Activated naive CD4-positive, alpha-beta T cell (primary cell): ENCODE data around the gene RAI1.

Source experiments
- DNase-seq, 4 experiments: peaks; one replicate each; lab custom pipeline; 2025; lab: John Stamatoyannopoulos, UW

The RAI1 gene

DNA sequence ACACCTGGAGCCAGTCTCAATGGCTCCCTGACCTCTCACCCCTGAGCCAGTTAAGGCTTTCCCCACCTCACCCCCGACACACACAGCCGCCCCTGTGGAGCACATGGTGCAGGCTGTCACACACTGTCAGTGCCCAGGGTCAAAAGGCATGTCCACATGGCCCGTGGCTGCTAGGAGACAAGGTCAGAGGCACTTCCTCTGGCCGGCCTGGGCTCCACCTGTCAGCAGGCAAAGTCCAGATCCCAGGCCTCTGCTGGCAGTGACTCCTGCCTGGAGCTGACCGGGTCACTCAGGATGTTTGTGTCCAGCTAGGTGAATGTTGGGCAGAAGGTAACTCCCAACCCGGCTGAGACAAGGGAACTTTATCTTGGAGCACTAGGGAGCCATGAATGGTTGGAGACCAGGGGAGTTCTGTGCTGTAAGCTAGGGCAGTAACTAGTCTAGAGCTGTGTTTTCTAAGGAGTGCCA lies 149.5 kb downstream of the RAI1 start:
- no peak for DNase-seq

- no peak for DNase-seq
These were observed 150.2 kb downstream of the RAI1 start for GRCh38 chr17:17831208-17832031.

GRCh38 chr17:17832032-17832363 lies 150.7 kb downstream of the RAI1 start:
- DNase-seq: no peak

GRCh38 chr17:17833658-17834357 lies 152.6 kb downstream of the RAI1 start:
- DNase-seq: no peak

- DNase-seq: no peak
These were observed 153.7 kb downstream of the RAI1 start for GRCh38 chr17:17834974-17835373.

DNA sequence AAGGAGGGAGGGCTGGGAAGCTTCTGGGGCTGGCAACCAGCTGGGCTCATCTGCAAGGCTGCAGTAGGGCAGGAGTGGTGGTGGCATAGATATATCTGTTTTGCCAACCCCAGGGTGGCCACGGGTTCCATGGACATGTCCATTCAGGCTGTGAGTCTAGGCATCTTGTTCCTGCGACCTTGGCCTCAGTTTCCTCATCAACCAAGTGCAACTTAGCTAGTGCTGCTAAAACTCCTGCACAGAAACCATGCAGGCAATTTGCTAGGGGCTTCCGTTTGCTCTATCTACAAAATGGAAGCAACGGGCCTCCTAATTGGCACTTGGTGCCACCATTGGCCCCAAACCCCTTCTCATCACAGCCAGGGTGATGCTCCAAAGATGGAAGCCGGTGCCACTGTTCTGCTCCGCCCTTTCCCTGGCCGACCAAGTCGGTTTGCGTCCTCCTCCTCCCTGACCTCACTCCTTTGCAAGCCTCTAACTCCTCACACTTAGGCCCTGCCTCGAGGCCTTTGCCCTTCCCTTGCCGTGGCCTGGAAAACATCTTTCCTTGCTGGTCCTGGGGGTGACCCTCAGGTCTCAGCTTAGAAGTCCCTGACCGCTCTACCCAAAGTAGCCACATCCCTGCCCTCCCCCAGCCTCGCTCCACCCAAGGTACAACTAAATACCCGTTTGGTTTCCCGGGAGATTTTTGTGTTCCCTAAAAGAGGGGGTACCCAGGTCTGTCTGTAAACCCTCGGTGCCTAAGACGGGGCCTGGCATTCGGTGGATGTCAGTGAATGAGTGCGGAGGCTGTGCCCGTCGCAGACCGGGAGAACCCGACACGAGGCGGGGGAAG lies 154.4 kb downstream of the RAI1 start:
- DNase-seq: no peak

DNA sequence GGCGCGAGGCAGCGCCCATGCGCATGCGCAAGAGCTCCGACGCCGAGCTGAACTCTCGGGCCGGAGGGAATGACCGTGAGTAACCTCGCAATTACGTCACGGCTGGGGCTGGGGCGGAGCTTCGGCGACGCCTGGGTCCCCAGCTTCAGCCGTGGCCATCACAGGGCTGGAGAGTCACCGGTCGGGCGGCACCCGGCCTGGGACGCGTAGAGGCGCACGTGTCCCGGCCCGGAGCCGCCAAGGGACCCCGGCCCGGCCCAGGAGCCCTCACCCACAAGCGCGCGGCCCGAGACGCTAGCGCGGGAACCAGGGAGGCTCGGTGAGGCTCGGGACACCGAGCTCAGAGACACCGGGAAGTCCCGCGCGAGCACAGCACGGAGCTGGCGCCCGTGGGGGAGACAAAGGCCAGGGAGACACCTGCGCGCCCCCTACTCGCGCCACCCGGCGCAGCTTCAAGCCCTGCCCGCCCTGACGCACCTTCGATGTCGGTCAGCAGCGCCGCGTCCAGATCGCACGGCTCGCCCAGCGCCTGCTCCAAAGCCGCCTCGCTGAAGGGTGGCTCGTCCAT lies 155.1 kb downstream of the RAI1 start:
- peak; percentile 84 to 95 (median 90) for DNase-seq

GRCh38 chr17:17836818-17837379 lies 155.6 kb downstream of the RAI1 start, which contains the start of gene SREBF1:
TSS of gene SREBF1 (minus strand) at chr17:17836986. CDS start at chr17:17836817, 169 bp downstream.
- DNase-seq: peak in 2 of 4 experiments; percentile 23 to 49

- DNase-seq: no peak
These were observed 156.1 kb downstream of the RAI1 start for GRCh38 chr17:17837380-17837821.

DNA sequence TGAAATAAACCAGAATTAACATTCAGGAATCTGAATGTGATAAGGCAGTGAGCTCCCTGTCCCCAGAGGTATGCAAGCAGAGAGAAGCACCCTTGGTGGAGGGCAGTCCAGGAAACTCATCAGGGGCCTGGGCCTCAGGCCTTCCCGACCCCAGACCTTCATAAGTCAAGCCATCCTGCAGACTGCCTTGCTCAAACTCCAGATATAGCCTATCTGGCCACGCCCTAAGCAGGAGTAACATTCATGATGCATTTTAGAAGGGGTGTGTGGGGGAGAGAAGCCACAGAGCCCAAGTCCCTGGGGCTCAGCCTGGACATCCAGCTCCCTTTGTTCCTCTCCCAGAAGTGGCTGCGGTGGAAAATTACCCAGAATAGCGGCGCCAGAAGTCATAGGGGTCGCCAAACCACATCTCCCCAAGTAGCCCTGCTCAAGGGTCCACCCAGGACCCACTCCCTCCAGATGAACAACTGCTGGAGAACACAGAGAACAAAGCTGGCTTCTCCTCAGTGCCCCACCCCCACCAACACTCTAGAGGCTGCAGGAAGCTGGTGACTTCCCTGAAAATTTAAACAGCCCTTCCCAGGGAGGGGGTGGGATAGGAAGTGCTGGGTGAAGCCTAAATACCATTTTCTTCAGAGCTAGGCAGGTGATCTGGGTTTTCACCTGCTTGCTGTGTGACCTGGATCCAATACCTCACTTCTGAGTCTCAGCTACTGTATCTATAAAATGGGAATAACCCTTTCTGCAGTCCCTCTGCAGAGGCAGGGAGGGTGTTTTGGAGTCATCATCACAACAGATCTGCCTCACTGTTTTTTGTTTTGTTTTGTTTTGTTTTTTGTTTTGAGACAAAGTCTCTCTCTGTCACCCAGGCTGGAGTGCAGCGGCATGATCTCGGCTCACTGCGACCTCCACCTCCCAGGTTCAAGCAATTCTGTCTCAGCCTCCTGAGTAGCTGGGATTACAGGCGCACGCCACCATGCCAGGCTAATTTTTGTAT lies 157.0 kb downstream of the RAI1 start:
- DNase-seq: no peak

- peak; percentile 28 to 69 (median 41) for DNase-seq
These were observed 158.8 kb downstream of the RAI1 start for GRCh38 chr17:17839791-17840707.

DNA sequence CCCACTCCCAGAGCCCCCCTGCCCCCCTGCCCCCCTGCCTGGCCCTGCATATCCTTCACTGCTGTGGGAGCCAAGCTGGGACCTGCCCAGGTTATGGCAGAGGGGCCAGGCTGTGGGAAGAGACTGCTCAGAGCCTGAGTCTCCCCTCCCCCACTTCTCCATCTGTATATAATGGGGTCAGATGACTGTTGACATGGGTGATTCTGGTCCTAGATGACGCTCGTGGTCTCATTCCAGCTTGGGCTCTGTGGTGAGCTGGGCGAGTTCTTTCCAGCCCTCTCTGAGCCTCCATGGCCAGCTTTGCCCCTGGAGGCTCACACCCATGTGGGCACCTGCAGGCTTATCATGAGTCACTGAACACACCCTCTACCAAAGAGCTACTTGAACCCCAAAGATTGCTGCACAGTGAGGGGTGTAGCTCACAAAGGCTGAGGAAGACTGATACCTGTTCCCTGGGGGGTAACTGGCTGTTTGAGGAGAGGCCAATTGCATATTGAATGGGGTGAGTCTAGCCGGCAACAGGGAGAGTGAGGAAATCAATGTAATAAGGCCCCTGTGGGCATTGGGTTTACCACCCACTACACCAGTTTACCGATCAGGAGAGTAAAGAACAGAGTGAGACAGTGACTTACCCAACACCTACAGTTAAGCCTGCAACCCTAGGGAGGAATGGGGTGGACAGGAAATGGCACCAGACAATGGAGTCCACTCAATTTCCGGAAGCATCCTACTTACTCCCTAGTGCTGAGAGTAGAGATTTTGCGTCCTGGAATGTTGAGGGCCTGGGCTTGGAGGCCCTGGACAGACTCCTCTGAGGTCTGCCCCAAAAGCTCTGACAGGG lies 159.7 kb downstream of the RAI1 start:
- no peak for DNase-seq

GRCh38 chr17:17841601-17842025 lies 160.4 kb downstream of the RAI1 start:
- DNase-seq: no peak

DNA sequence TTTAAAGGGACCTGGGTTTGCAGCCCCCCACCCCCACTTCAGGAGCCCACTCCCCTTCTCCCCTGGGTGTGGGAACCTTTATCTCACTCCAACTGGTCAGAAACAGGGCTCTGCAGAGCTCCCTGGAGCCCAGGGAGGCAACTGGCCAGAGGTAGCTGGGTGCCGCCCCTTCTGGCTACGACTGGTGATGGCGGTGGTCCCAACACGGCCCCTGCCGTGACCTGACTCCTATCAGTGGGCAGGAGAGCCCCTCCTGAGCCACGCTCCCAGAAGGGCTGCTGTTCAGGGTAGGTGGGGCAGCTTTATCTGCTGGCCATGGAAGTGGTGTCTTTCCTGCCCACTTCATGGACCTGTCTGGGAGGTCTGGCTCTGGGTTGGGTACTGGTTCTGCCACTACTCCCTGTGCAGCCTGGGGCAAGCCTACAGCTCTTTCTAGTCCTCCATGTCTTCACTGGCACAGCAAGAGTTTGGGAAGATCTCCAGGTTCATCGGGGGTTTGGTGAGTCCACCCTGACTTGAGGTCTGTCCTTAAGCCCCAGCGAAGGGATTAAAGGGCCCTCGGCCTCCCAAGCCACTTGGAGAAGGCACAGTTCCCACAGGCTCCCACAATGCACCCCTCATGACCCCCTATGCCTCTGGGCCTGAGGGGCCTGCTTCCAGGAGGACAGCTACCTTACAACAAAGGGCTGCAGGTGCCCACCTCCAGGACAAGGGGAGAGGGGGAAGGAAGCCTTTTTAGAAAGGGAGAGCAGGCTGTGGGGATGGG lies 161.0 kb downstream of the RAI1 start:
- no peak for DNase-seq

GRCh38 chr17:17843096-17843495 lies 161.8 kb downstream of the RAI1 start:
- no peak for DNase-seq

- no peak for DNase-seq
These were observed 162.8 kb downstream of the RAI1 start for GRCh38 chr17:17844079-17844478.

DNA sequence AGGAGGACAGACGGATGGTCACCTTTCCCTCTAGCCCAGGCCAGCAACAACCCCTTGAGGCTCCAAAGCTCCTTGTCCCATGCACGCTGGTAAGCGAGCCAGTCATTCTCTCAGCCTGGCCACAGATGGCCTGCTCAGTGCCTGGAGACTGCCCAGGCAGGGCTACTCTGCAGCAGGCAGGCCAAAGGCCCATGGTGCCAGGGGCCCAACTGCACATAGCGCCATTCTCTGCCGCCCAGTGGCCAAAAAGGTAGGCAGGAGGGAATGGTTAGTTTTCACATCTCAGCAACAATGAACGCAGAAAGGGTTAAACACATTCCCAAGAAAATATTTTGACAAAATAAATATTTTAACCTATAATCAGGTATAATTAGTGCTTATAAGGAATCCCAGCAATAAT lies 163.2 kb downstream of the RAI1 start:
- no peak for DNase-seq
